Liver (tissue), 9 donors: ENCODE results near the gene EXD3. TPM values are rescaled to one million over a fixed set of nuclear protein-coding genes. Genes with fewer than 3 reads are reported as not detected.

ENCODE experiments used
- DNase-seq: peaks from one replicate; pipeline ENCODE4 v3.0.0-alpha.2; 2017; ENCODE audit warnings: low spot score
- H3K27ac ChIP-seq, 2 donors: one replicate each; pipeline ENCODE4 v1.7.0; 2013; ENCODE audit warnings: inconsistent platforms in 2 of 2, low read length in 2 of 2, control low read depth in 1 of 2, low read depth in 1 of 2, mild to moderate bottlenecking in 1 of 2
- H3K27me3 ChIP-seq, 4 donors: one replicate each; pipeline versions ENCODE4 v1.6.1 to v1.7.0; 2013; ENCODE audit warnings: low read length in 3 of 4, inconsistent platforms in 1 of 4, mild to moderate bottlenecking in 1 of 4, moderate library complexity in 1 of 4; ENCODE audit not compliant: control insufficient read depth in 4 of 4, insufficient read depth in 4 of 4
- H3K36me3 ChIP-seq, 4 donors: one replicate each; pipeline versions ENCODE4 v1.6.1 to v1.7.0; 2013; ENCODE audit warnings: low read length in 3 of 4, mild to moderate bottlenecking in 3 of 4, low read depth in 1 of 4, moderate library complexity in 1 of 4; ENCODE audit not compliant: control insufficient read depth in 4 of 4, insufficient read depth in 3 of 4
- H3K4me1 ChIP-seq, 4 donors: one replicate each; pipeline versions ENCODE4 v1.6.1 to v1.7.0; 2013; ENCODE audit warnings: low read length in 3 of 4, mild to moderate bottlenecking in 3 of 4, moderate library complexity in 1 of 4; ENCODE audit not compliant: control insufficient read depth in 4 of 4, insufficient read depth in 4 of 4
- H3K4me3 ChIP-seq, 3 donors: one replicate each; pipeline versions ENCODE4 v1.6.1 to v1.7.0; 2013; ENCODE audit warnings: low read length in 3 of 3, control low read depth in 1 of 3, low read depth in 1 of 3, mild to moderate bottlenecking in 1 of 3
- H3K9ac ChIP-seq, 2 donors: one replicate each; pipeline ENCODE4 v1.7.0; 2013; ENCODE audit warnings: low read length in 2 of 2, mild to moderate bottlenecking in 2 of 2, moderate library complexity in 2 of 2, control low read depth in 1 of 2, low read depth in 1 of 2
- H3K9me3 ChIP-seq, 4 donors: one replicate each; pipeline versions ENCODE4 v1.6.1 to v1.7.0; 2013; ENCODE audit warnings: low read length in 3 of 4; ENCODE audit not compliant: control insufficient read depth in 4 of 4
- ATF3 ChIP-seq: IDR thresholded peaks from 2 replicates; pipeline ENCODE4 v1.6.1; 2016; ENCODE audit warnings: antibody characterized with exemption
- EGR1 ChIP-seq, 2 donors: IDR thresholded peaks; 2 replicates each; pipeline ENCODE4 v1.6.1; 2016 to 2018; ENCODE audit warnings: antibody characterized with exemption in 2 of 2, low read depth in 2 of 2
- FOXA1 ChIP-seq: IDR thresholded peaks from 2 replicates; pipeline ENCODE4 v1.6.1; 2016; ENCODE audit warnings: antibody characterized with exemption
- FOXA2 ChIP-seq: IDR thresholded peaks from 2 replicates; pipeline ENCODE4 v1.6.1; 2016; ENCODE audit warnings: antibody characterized with exemption
- GABPA ChIP-seq, 2 donors: IDR thresholded peaks in 1 of 2; conservative IDR thresholded peaks in 1 of 2; 2 replicates each; pipeline ENCODE4 v1.6.1; 2016; ENCODE audit warnings: antibody characterized with exemption in 2 of 2, mild to moderate bottlenecking in 1 of 2, moderate library complexity in 1 of 2
- HNF4A ChIP-seq, 2 donors: conservative IDR thresholded peaks; 2 replicates each; pipeline ENCODE4 v1.6.1; 2016; ENCODE audit warnings: antibody characterized with exemption in 2 of 2, mild to moderate bottlenecking in 2 of 2
- HNF4G ChIP-seq: IDR thresholded peaks from 2 replicates; pipeline ENCODE4 v1.6.1; 2016; ENCODE audit warnings: antibody characterized with exemption
- JUND ChIP-seq, 2 donors: IDR thresholded peaks; 2 replicates each; pipeline ENCODE4 v1.6.1; 2016; ENCODE audit warnings: antibody characterized with exemption in 2 of 2
- MAX ChIP-seq: IDR thresholded peaks from 2 replicates; pipeline ENCODE4 v1.6.1; 2016; ENCODE audit warnings: antibody characterized with exemption
- NR2F2 ChIP-seq: IDR thresholded peaks from 2 replicates; pipeline ENCODE4 v1.6.1; 2016; ENCODE audit warnings: antibody characterized with exemption
- RAD21 ChIP-seq, 2 donors: IDR thresholded peaks; 2 replicates each; pipeline ENCODE4 v1.6.1; 2016; ENCODE audit warnings: antibody characterized with exemption in 2 of 2, mild to moderate bottlenecking in 2 of 2
- REST ChIP-seq: IDR thresholded peaks from 2 replicates; pipeline ENCODE4 v1.6.1; 2016; ENCODE audit warnings: antibody characterized with exemption, mild to moderate bottlenecking
- RXRA ChIP-seq, 2 donors: IDR thresholded peaks; 2 replicates each; pipeline ENCODE4 v1.6.1; 2017 to 2018; ENCODE audit warnings: antibody characterized with exemption in 2 of 2, mild to moderate bottlenecking in 1 of 2
- SP1 ChIP-seq: IDR thresholded peaks from 2 replicates; pipeline ENCODE4 v1.6.1; 2018; ENCODE audit warnings: antibody characterized with exemption, mild to moderate bottlenecking
- TAF1 ChIP-seq: conservative IDR thresholded peaks from 2 replicates; pipeline ENCODE4 v1.6.1; 2016; ENCODE audit warnings: antibody characterized with exemption, mild to moderate bottlenecking
- YY1 ChIP-seq: IDR thresholded peaks from 2 replicates; pipeline ENCODE4 v1.6.1; 2016; ENCODE audit warnings: antibody characterized with exemption, mild to moderate bottlenecking
- ZBTB33 ChIP-seq: IDR thresholded peaks from 2 replicates; pipeline ENCODE4 v1.6.1; 2016; ENCODE audit warnings: antibody characterized with exemption
- WGBS: extraction: QIAGEN DNeasy Blood & Tissue Kit; methylation state at CpG from one replicate; pipeline ENCODE4 v1.1.7; 2013; 5-methylcytosine and 5-hydroxymethylcytosine counted together
- polyA plus RNA-seq, 2 donors: library from polyadenylated mRNA; stranded (reverse) in 1 of 2; unstranded in 1 of 2; fragments of 200-250 nt in 1 of 2; fragments of >200 nt in 1 of 2; fragmentation: Nextera tagmentation in 1 of 2; extraction: Ambion mirVana in 1 of 2; gene quantifications; one replicate each; pipeline versions ENCODE4 v1.2.1 to v1.2.3, GENCODE V29; 2013 to 2015
- total RNA-seq, 2 donors: library from RNA; depleted of rRNA; stranded (reverse); fragments of >200 nt; gene quantifications; one replicate each; pipeline ENCODE4 v1.2.3, GENCODE V29; 2014
- TF ChIP-seq, protein P1 (sequence below): fragments of 150-350 bp; IDR thresholded peaks from 2 replicates; pipeline ENCODE4 v1.5.1; 2017; ENCODE audit warnings: improper control_type of control experiment, low read depth, low read length; ENCODE audit not compliant: missing input control
- donor health status: healthy.
- donor health status: healthy.
- donor health status: healthy.
- donor health status: healthy.
- donor health status: healthy.

The EXD3 gene
- total and polyA plus RNA-seq, 4 donors = 2.5 to 6.7 (median 3.7) TPM

DNA sequence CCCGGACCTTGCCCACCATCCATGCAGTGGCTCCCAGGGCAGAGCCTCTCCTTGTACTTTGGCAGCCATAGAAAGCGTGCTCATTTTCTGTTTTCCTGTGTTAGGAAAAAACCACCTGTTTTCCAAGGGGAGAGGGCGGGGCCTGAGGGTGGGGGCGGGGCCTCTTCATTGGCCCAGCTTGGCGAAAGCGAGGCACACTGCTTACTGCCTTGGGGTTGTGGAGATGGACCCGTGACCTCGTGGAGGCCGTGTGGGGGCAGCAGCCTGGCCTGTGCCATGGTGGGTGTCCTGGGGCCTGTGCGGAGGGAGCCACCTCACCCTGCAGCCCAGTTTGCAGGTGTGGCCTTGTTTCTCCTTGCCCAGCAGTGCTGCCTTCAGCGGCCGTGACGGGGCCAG lies 149.9 kb downstream of the EXD3 start:
- WGBS = 87% methylated on average over 13 of the region's 13 CpGs
- Histone ChIP-seq H3K27me3 (no peaks in the 10 kb centered on the region), H3K4me1 (peaks cover 9 to 56% (median 29%) of the 10 kb centered on the region in 4 donors), H3K36me3 (peaks cover 0 to 11% (median 3%) of the 10 kb centered on the region in 4 donors), H3K27ac (peak overlapping the region in 1 of 2 donors; percentile 19), H3K9me3 (no peaks in the 10 kb centered on the region), H3K9ac (no peak overlapping the region), H3K4me3 (no peak overlapping the region)
- TF ChIP-seq RXRA (IDR thresholded peaks at IDR 0.05) = no peak
- TF ChIP-seq YY1 = no peak
- TF ChIP-seq REST = no peak
- TF ChIP-seq JUND (IDR thresholded peaks at IDR 0.05) = no peak
- no peak for TF ChIP-seq FOXA1
- TF ChIP-seq, protein P1, sequence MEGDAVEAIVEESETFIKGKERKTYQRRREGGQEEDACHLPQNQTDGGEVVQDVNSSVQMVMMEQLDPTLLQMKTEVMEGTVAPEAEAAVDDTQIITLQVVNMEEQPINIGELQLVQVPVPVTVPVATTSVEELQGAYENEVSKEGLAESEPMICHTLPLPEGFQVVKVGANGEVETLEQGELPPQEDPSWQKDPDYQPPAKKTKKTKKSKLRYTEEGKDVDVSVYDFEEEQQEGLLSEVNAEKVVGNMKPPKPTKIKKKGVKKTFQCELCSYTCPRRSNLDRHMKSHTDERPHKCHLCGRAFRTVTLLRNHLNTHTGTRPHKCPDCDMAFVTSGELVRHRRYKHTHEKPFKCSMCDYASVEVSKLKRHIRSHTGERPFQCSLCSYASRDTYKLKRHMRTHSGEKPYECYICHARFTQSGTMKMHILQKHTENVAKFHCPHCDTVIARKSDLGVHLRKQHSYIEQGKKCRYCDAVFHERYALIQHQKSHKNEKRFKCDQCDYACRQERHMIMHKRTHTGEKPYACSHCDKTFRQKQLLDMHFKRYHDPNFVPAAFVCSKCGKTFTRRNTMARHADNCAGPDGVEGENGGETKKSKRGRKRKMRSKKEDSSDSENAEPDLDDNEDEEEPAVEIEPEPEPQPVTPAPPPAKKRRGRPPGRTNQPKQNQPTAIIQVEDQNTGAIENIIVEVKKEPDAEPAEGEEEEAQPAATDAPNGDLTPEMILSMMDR = no peak
- no peak for TF ChIP-seq TAF1
- no peak for TF ChIP-seq GABPA (IDR thresholded peaks at IDR 0.05 in 1 of 2, conservative IDR thresholded peaks at IDR 0.05 in 1 of 2)
- no peak for DNase-seq

DNA sequence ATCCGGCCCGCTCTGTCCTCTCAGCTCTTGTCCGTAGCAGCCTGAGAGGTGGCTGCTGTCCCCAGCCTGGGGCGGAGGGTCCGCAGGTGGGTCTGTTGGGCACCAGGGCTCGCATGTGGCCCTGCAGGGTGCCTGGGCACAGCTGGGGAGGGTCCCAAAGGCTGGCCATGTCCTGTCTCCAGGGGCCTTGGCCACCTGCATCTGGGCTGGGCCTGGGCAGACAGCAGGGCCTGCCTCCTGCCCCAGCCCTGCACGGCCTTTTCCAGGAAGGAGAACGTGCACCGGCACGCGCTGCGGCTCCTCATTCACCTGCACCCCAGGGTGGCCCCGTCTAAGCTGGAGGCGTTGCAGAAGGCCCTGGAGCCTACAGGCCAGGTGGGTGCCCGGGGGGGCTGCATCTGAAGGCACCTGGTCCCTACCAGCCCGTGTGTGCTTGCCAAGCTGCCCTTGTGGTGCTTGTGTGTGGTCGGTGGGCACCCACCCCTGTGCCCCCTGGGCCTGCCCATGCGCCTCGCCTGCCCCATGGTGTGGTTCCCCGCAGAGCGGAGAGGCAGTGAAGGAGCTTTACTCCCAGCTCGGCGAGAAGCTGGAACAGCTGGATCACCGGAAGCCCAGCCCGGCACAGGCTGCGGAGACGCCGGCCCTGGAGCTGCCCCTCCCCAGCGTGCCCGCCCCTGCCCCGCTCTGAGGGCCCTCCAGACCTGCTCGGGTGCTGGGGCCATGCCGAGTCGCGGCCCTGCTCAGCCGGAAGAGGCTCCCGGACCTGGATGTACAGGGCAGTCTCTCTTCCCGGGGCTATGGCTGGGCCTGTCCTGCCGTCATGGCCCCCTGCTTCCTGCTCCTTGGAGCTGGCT lies 150.5 kb downstream of the EXD3 start:
- no peaks in the 10 kb centered on the region for H3K27me3 ChIP-seq
- peaks cover 12 to 62% (median 31%) of the 10 kb centered on the region in 4 donors for H3K4me1 ChIP-seq
- H3K4me3 ChIP-seq = no peak overlapping the region
- H3K27ac ChIP-seq = peak overlapping the region in 1 of 2 donors; percentile 22
- no peaks in the 10 kb centered on the region for H3K9me3 ChIP-seq
- no peak overlapping the region for H3K9ac ChIP-seq
- H3K36me3 ChIP-seq = peaks cover 0 to 13% (median 3%) of the 10 kb centered on the region in 4 donors
- WGBS = 94% methylated on average over 39 of the region's 39 CpGs
- no peak for DNase-seq
- TF ChIP-seq RAD21 (IDR thresholded peaks at IDR 0.05) (no peak), FOXA2 (no peak), JUND (IDR thresholded peaks at IDR 0.05) (no peak), ATF3 (no peak), RXRA (IDR thresholded peaks at IDR 0.05) (no peak), TAF1 (no peak), HNF4G (no peak), NR2F2 (no peak), MAX (no peak), HNF4A (conservative IDR thresholded peaks at IDR 0.05) (no peak), SP1 (no peak), GABPA (IDR thresholded peaks at IDR 0.05 in 1 of 2, conservative IDR thresholded peaks at IDR 0.05 in 1 of 2) (no peak), EGR1 (IDR thresholded peaks at IDR 0.05; ENCODE audit: low read depth in 2 of 2) (no peak), FOXA1 (no peak), ZBTB33 (no peak), YY1 (no peak)
- TF ChIP-seq, protein P1 = no peak
